ENCODE measurements around the gene SYT15B.
"Not testable (repeated sequence)": the region's sequence is repeated elsewhere in the genome, so short reads cannot be mapped to it uniquely, and the experiment has no call there.

Gene SYT15B

DNA sequence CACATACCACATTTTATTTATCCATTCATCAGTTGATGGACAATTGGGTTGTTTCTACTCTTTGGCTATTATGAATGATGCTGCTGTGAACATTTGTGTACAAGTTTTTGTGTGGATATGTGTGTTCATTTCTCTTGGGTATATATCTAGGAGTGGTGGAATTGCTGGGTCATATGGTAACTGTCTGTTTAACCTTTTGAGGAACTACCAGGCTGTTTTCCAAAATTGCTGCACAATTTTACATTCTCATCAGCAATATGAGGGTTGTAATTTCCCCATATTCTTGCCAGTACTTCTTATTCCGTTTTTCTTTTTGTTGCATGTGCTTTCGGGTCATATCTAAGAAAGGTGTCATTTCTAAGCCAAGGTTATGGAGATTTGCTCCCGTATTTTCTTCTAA, 38.3 kb downstream of the SYT15B start:
- DNase-seq = not testable (repeated sequence)

DNA sequence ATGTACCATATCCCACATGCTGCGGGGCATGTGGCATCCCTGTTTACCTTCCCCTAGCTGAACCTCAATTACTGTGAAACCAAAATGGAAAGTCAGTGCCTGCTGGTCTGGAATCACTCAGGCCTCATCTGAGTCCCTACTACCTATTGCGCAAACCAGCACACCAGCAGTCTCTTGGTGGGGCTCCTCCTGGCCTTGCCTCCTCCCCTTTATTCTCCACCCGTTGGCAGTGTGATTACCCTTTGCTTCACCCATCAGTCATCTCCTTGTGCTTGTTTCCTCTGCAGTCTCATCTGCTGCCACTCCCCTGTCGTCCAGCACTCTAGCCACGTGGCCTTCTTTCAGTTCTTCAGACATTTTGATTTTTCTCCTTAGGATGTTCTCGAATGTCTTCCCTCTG, 39.3 kb downstream of the SYT15B start:
- not testable (repeated sequence) for DNase-seq

GRCh38 chr10:47723362-47723761, 40.0 kb downstream of the SYT15B start:
- not testable (repeated sequence) for DNase-seq

DNA sequence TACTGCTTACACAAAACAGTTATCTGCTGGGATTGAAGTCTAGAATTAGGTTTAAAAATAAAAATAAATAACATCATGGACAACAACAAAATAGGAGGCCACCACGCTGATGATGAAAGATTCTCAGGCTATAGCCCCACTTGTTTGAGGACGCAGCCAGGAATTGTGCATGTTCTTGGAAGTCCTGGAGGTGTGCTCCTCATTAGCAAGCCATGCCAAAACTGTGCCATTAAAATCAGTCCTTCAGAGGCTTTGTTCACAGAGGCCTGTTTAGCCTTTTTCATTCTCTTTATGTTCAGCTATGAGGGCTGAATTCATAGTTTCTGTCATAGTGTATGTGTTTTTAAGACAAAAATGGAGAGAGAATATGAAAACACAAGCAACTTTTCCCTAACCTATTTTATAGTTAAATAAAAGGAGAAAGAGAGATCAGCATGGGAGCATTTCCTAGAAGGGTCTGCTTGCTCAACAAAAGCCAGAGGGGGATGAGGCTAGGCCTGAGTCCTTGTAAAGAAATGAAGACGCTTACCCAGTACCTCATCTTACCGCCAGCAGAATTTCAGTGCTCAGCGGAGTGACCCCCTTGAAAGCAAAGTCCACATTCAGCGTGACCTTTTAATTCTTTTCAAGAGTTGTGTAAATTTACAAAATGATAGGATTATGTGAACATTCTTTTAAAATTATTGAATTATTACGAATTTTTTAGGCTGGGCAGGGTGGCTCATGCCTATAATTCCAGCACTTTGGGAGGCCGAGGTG, 46.2 kb downstream of the SYT15B start:
- DNase-seq = not testable (repeated sequence)
